H1 (cell line): Measurements from ENCODE around the gene SPTAN1. TPM values are rescaled to one million over a fixed set of nuclear protein-coding genes. Genes with fewer than 3 reads are reported as not detected.

Source experiments
- CTCF ChIA-PET: fragments of 300-600 bp; sonication (Branson Sonifier 250); formaldehyde crosslinking; loops from one replicate; lab custom pipeline; 2021; ENCODE audit not compliant: partially characterized antibody; lab: Charles Lee
- POLR2A ChIA-PET: fragments of 300-600 bp; sonication (Branson Sonifier 250); formaldehyde crosslinking; loops from one replicate; lab custom pipeline; 2021; ENCODE audit warnings: inconsistent platforms; ENCODE audit not compliant: partially characterized antibody; lab: Charles Lee
- DNase-seq, 2 experiments: peaks; one replicate each; pipeline versions ENCODE4 v3.0.0 to v3.0.0-alpha.2; 2010 to 2022; ENCODE audit warnings: low spot score in 2 of 2, low read depth in 1 of 2, mixed read lengths in 1 of 2
- FAIRE-seq: peaks from 2 replicates; lab custom pipeline; 2011; peaks lifted over from hg19 to GRCh38; lab: Jason Lieb, UNC
- H2AFZ ChIP-seq: 2 replicates; pipeline ENCODE4 v1.8.1; 2012; ENCODE audit warnings: low read length, inconsistent platforms
- H2AK5ac ChIP-seq: 2 replicates; pipeline ENCODE4 v1.6.1; 2013; ENCODE audit warnings: low read depth, low read length
- H2BK120ac ChIP-seq: replicated peaks from 2 replicates; pipeline ENCODE3; 2013; ENCODE audit warnings: low read depth, low read length, inconsistent platforms
- H2BK12ac ChIP-seq: 2 replicates; pipeline ENCODE4 v1.6.1; 2013; ENCODE audit warnings: low read depth, low read length
- H2BK15ac ChIP-seq: 2 replicates; pipeline ENCODE4 v1.6.1; 2013; ENCODE audit warnings: low read length
- H2BK20ac ChIP-seq: 2 replicates; pipeline ENCODE4 v1.6.1; 2013; ENCODE audit warnings: low read length
- H2BK5ac ChIP-seq: 2 replicates; pipeline ENCODE4 v1.6.1; 2013; ENCODE audit warnings: low read depth, low read length
- H3K14ac ChIP-seq: 2 replicates; pipeline ENCODE4 v1.6.1; 2013; ENCODE audit warnings: inconsistent platforms; ENCODE audit not compliant: insufficient read length
- H3K18ac ChIP-seq: 2 replicates; pipeline ENCODE4 v1.6.1; 2013; ENCODE audit warnings: low read length; ENCODE audit errors: extremely low read depth
- H3K23ac ChIP-seq: 2 replicates; pipeline ENCODE4 v1.6.1; 2013; ENCODE audit warnings: inconsistent platforms; ENCODE audit not compliant: insufficient read length
- H3K23me2 ChIP-seq: 2 replicates; pipeline ENCODE4 v1.6.1; 2013; ENCODE audit warnings: low read depth, low read length
- H3K27ac ChIP-seq: 2 replicates; pipeline ENCODE4 v1.6.1; 2011; ENCODE audit warnings: low read depth, low read length, inconsistent platforms
- H3K27me3 ChIP-seq, 4 experiments: replicated peaks in 1 of 4; 1 replicate in 1 of 4; 2 replicates in 3 of 4; pipeline versions ENCODE4 v1.6.1 to v1.8.1; 2011 to 2013; ENCODE audit warnings: low read length in 3 of 4, mild to moderate bottlenecking in 3 of 4, inconsistent platforms in 2 of 4, mixed read lengths in 2 of 4, moderate library complexity in 1 of 4; ENCODE audit not compliant: control insufficient read depth in 3 of 4, insufficient read depth in 3 of 4; ENCODE audit errors: extremely low read depth in 1 of 4
- H3K36me3 ChIP-seq, 4 experiments: 2 replicates each; pipeline versions ENCODE4 v1.6.1 to v1.8.1; 2011 to 2013; ENCODE audit warnings: mild to moderate bottlenecking in 4 of 4, low read length in 3 of 4, moderate library complexity in 2 of 4, control low read depth in 1 of 4, inconsistent platforms in 1 of 4; ENCODE audit not compliant: insufficient read depth in 4 of 4, control insufficient read depth in 2 of 4
- H3K4ac ChIP-seq: replicated peaks from 2 replicates; pipeline ENCODE3; 2013; ENCODE audit warnings: low read length, low read depth, mixed read lengths, inconsistent platforms; ENCODE audit not compliant: insufficient read length
- H3K4me1 ChIP-seq, 4 experiments: replicated peaks in 1 of 4; 1 replicate in 1 of 4; 2 replicates in 3 of 4; pipeline versions ENCODE4 v1.6.1 to v1.8.1; 2011 to 2013; ENCODE audit warnings: low read length in 3 of 4, inconsistent platforms in 2 of 4, mixed read lengths in 1 of 4; ENCODE audit not compliant: insufficient read depth in 4 of 4, control insufficient read depth in 3 of 4
- H3K4me2 ChIP-seq, 2 experiments: 2 replicates each; pipeline versions ENCODE4 v1.6.1 to v1.8.1; 2011 to 2013; ENCODE audit warnings: low read depth in 2 of 2, low read length in 2 of 2, control low read depth in 1 of 2, inconsistent platforms in 1 of 2, mild to moderate bottlenecking in 1 of 2; ENCODE audit not compliant: insufficient read depth in 1 of 2
- H3K4me3 ChIP-seq, 4 experiments: fragments of 200-600, 300-600 bp in 1 of 4; sonication (generic), shearing (Covaris generic), sonication (Bioruptor Twin) in 1 of 4; 2 replicates each; pipeline versions ENCODE4 v1.5.1 to v1.8.1; 2011 to 2016; ENCODE audit warnings: low read length in 4 of 4, low read depth in 3 of 4, control low read depth in 2 of 4, inconsistent platforms in 2 of 4, mild to moderate bottlenecking in 2 of 4, mixed read lengths in 1 of 4, moderate library complexity in 1 of 4; ENCODE audit not compliant: insufficient read depth in 2 of 4; ENCODE audit errors: extremely low read depth in 1 of 4
- H3K56ac ChIP-seq: replicated peaks from 2 replicates; pipeline ENCODE3; 2013; ENCODE audit warnings: low read depth, mild to moderate bottlenecking, mixed read lengths, low read length, inconsistent platforms; ENCODE audit not compliant: insufficient read length
- H3K79me1 ChIP-seq: 2 replicates; pipeline ENCODE4 v1.6.1; 2013; ENCODE audit warnings: low read depth, low read length, control low read depth
- H3K79me2 ChIP-seq, 2 experiments: 2 replicates each; pipeline versions ENCODE4 v1.6.1 to v1.8.1; 2012 to 2013; ENCODE audit warnings: low read length in 2 of 2, mild to moderate bottlenecking in 2 of 2, inconsistent platforms in 1 of 2; ENCODE audit not compliant: insufficient read depth in 2 of 2, control insufficient read depth in 1 of 2
- H3K9ac ChIP-seq, 4 experiments: replicated peaks in 1 of 4; 1 replicate in 1 of 4; 2 replicates in 3 of 4; pipeline versions ENCODE4 v1.6.1 to v1.8.1; 2011 to 2013; ENCODE audit warnings: low read depth in 3 of 4, low read length in 3 of 4, control low read depth in 2 of 4, mild to moderate bottlenecking in 2 of 4, moderate library complexity in 2 of 4, inconsistent platforms in 1 of 4; ENCODE audit errors: extremely low read depth in 1 of 4
- H3K9me3 ChIP-seq, 2 experiments: 2 replicates each; pipeline versions ENCODE4 v1.6.1 to v1.8.1; 2012 to 2013; ENCODE audit warnings: mild to moderate bottlenecking in 2 of 2, moderate library complexity in 2 of 2, control low read depth in 1 of 2, inconsistent platforms in 1 of 2, low read depth in 1 of 2, low read length in 1 of 2, mixed read lengths in 1 of 2; ENCODE audit not compliant: insufficient read depth in 2 of 2
- H4K20me1 ChIP-seq, 2 experiments: replicated peaks in 1 of 2; 2 replicates each; pipeline versions ENCODE3 to v1.8.1; 2011 to 2013; ENCODE audit warnings: inconsistent platforms in 2 of 2, low read length in 2 of 2, mild to moderate bottlenecking in 1 of 2; ENCODE audit not compliant: insufficient read depth in 2 of 2, control insufficient read depth in 1 of 2
- H4K5ac ChIP-seq: 2 replicates; pipeline ENCODE4 v1.6.1; 2013; ENCODE audit warnings: low read length, low read depth, mixed read lengths, inconsistent platforms; ENCODE audit not compliant: insufficient read length
- H4K8ac ChIP-seq: 2 replicates; pipeline ENCODE4 v1.8.0; 2013; ENCODE audit warnings: mild to moderate bottlenecking, moderate library complexity, low read length, inconsistent platforms; ENCODE audit not compliant: insufficient read depth; ENCODE audit errors: extremely low read depth
- H4K91ac ChIP-seq: replicated peaks from 2 replicates; pipeline ENCODE3; 2013; ENCODE audit warnings: low read length, mixed read lengths, inconsistent platforms; ENCODE audit not compliant: insufficient read length
- ASH2L ChIP-seq: fragments of 200-600, 300-600 bp; sonication (generic); IDR thresholded peaks from one replicate; pipeline ENCODE4 v1.7.1; 2017; ENCODE audit warnings: low read length
- BCL11A ChIP-seq, 2 experiments: IDR thresholded peaks; one replicate each; pipeline ENCODE4 v1.6.1; 2011; ENCODE audit warnings: low read depth in 2 of 2, low read length in 2 of 2, mild to moderate bottlenecking in 2 of 2
- CBX8 ChIP-seq: fragments of 300-800, 300-1000 bp; sonication (generic); IDR thresholded peaks from 2 replicates; pipeline ENCODE4 v1.7.1; 2016; ENCODE audit warnings: low read depth, low read length, borderline replicate concordance
- CEBPB ChIP-seq: IDR thresholded peaks from 2 replicates; pipeline ENCODE4 v1.6.1; 2012; ENCODE audit warnings: low read depth, low read length
- CHD2 ChIP-seq: IDR thresholded peaks from 2 replicates; pipeline ENCODE4 v1.6.1; 2012; ENCODE audit warnings: low read length, improper control_type of control experiment
- HDAC2 ChIP-seq, 2 experiments: fragments of 300-600 bp in 1 of 2; sonication (generic) in 1 of 2; IDR thresholded peaks; 2 replicates each; pipeline ENCODE4 v1.6.1; 2011 to 2012; ENCODE audit warnings: low read depth in 2 of 2, low read length in 2 of 2, mild to moderate bottlenecking in 2 of 2, moderate library complexity in 2 of 2, borderline replicate concordance in 1 of 2, inconsistent platforms in 1 of 2
- JUN ChIP-seq: IDR thresholded peaks from 2 replicates; pipeline ENCODE4 v1.6.1; 2011; ENCODE audit warnings: low read depth, mild to moderate bottlenecking, improper control_type of control experiment, low read length
- KDM4A ChIP-seq: IDR thresholded peaks from one replicate; pipeline ENCODE4 v1.7.1; 2012; ENCODE audit warnings: low read depth, mild to moderate bottlenecking, moderate library complexity, low read length, inconsistent platforms; ENCODE audit not compliant: severe bottlenecking
- RAD21 ChIP-seq, 2 experiments: IDR thresholded peaks in 1 of 2; conservative IDR thresholded peaks in 1 of 2; 2 replicates each; pipeline ENCODE4 v1.6.1; 2011; ENCODE audit warnings: low read depth in 2 of 2, low read length in 2 of 2, improper control_type of control experiment in 1 of 2, inconsistent platforms in 1 of 2, mild to moderate bottlenecking in 1 of 2, moderate library complexity in 1 of 2
- TEAD4 ChIP-seq: IDR thresholded peaks from 2 replicates; pipeline ENCODE4 v1.6.1; 2012; ENCODE audit warnings: low read depth, low read length, inconsistent platforms, mixed read lengths
- WGBS, 2 experiments: shearing (Covaris generic) in 1 of 2; methylation state at CpG; one replicate each; pipeline versions ENCODE4 v1.1.6 to v1.1.7; 2013 to 2015; ENCODE audit warnings: low lambda C conversion rate in 2 of 2, mixed read lengths in 2 of 2, inconsistent platforms in 1 of 2, low coverage in 1 of 2, missing lambda C conversion rate in 1 of 2; ENCODE audit not compliant: insufficient replicate concordance in 2 of 2, insufficient coverage in 1 of 2, insufficient read length in 1 of 2; ENCODE audit errors: extremely low coverage in 1 of 2, missing lambda C conversion rate in 1 of 2; 5-methylcytosine and 5-hydroxymethylcytosine counted together
- polyA plus RNA-seq, 7 experiments: library from polyadenylated mRNA; depleted of rRNA in 3 of 7; stranded (reverse) in 5 of 7; unstranded in 2 of 7; fragments of >200 nt in 5 of 7; fragments of 200-250 nt in 2 of 7; gene quantifications; 1 replicate in 5 of 7; 2 replicates in 1 of 7; 4 replicates in 1 of 7; pipeline versions ENCODE4 v1.2.1 to v1.2.3, GENCODE V29; 2011 to 2013; ENCODE audit warnings: missing spikeins in 2 of 7, mixed read lengths in 2 of 7
- total RNA-seq: library from RNA; stranded (reverse); fragmentation: NEBNext Ultra II Directional; extraction: Animal tissue kit (Norgen Biotek cat#: 25700); gene quantifications from 2 replicates; pipeline ENCODE4 v1.2.1, GENCODE V29; 2021

SPTAN1 gene
- total and polyA plus RNA-seq, 2 of the 8 experiments (the other 6 are each of a cell fraction or from before 2014, with no cell fraction given), result 182 to 216 TPM

DNA sequence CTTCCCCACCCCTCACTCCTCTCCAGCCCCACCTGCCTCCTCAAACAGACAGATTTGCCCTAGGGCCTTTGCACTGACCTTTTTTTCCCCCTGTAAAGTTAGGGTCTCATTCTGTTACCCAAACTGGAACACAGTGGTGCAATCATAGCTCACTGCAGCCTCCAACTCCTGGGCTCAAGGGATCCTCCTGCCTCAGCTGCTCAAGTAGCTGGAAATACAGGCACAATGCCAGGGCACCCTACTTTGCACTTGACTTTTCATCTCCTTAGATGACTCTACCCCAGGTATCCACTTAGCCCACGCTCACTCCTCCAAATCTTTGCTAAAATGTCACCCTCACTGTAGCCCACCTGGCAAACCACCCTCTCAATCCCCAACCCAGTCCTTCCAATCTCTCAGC, 102.1 kb downstream of the SPTAN1 start:
- no peak overlapping the region for H3K18ac ChIP-seq
- WGBS, 2 experiments, result 81% methylated on average over 1 of the region's 1 CpG; no CpG with 5 or more reads in 1 of the 2 experiments
- peaks cover 0 to 2% of the 10 kb centered on the region in 2 experiments for H4K20me1 ChIP-seq
- H2BK20ac ChIP-seq, result no peak overlapping the region
- H3K4me1 ChIP-seq, result no peaks in the 10 kb centered on the region; a peak in 2 of 7 replicates
- H3K79me2 ChIP-seq, result peaks cover 0 to 2% of the 10 kb centered on the region in 2 experiments; a peak in 1 of 4 replicates
- no peak for DNase-seq
- H3K4ac ChIP-seq, result no peak overlapping the region
- H2BK5ac ChIP-seq, result no peak overlapping the region
- H3K27me3 ChIP-seq, result no peaks in the 10 kb centered on the region
- no peak overlapping the region for H2BK15ac ChIP-seq
- peaks cover 0 to 9% (median 0%) of the 10 kb centered on the region in 4 experiments; a peak in 1 of 8 replicates for H3K36me3 ChIP-seq
- no peak overlapping the region for H4K8ac ChIP-seq
- no peak overlapping the region for H3K4me2 ChIP-seq
- no peak overlapping the region for H3K56ac ChIP-seq
- H2BK12ac ChIP-seq, result no peak overlapping the region
- H3K4me3 ChIP-seq, result no peak overlapping the region
- no peak overlapping the region for H2AFZ ChIP-seq
- H3K23ac ChIP-seq, result no peak overlapping the region
- H4K5ac ChIP-seq, result no peak overlapping the region
- H2AK5ac ChIP-seq, result no peak overlapping the region
- H3K23me2 ChIP-seq, result peaks cover 4% of the 10 kb centered on the region; the same call in 1 of the 2 replicates
- H3K14ac ChIP-seq, result no peak overlapping the region
- H3K9ac ChIP-seq, result no peak overlapping the region; a peak in 1 of 7 replicates
- no peaks in the 10 kb centered on the region for H3K9me3 ChIP-seq
- H2BK120ac ChIP-seq, result no peak overlapping the region
- ChIA-PET POLR2A (interaction anchor here (0.9 to 5.0 kb wide), 9 partner anchors 9 to 46 kb away, joined by 3 to 47 read pairs (median 9); partner anchors contain the start of gene SET), CTCF (interaction anchor here (0.7 to 1.5 kb wide), 5 partner anchors 11 to 79 kb away, joined by 3 to 4 read pairs (median 3); no protein-coding TSS in a partner anchor)
- no peak for TF ChIP-seq RAD21 (IDR thresholded peaks at IDR 0.05 in 1 of 2, conservative IDR thresholded peaks at IDR 0.05 in 1 of 2; ENCODE audit: low read depth in 2 of 2, low read length in 2 of 2)
- no peak for TF ChIP-seq JUN
- no peak for TF ChIP-seq BCL11A (IDR thresholded peaks at IDR 0.05; ENCODE audit: low read depth in 2 of 2, low read length in 2 of 2)
- no peak for TF ChIP-seq CBX8
- no peak for TF ChIP-seq CEBPB
- TF ChIP-seq ASH2L, result no peak
- no peak for TF ChIP-seq TEAD4
- no peak for TF ChIP-seq CHD2
- TF ChIP-seq KDM4A, result no peak
- TF ChIP-seq HDAC2 (IDR thresholded peaks at IDR 0.05; ENCODE audit: borderline replicate concordance in 1 of 2, low read depth in 2 of 2, low read length in 2 of 2), result no peak
- H3K27ac ChIP-seq, result no peak overlapping the region
- no peak overlapping the region for H4K91ac ChIP-seq
- no peaks in the 10 kb centered on the region; the same call in 1 of the 2 replicates for H3K79me1 ChIP-seq
- no peak for FAIRE-seq
